Suprapubic skin (tissue), 4 donors: ENCODE results near the gene TEAD2. TPM values are rescaled to one million over a fixed set of nuclear protein-coding genes. Genes with fewer than 3 reads are reported as not detected.

ENCODE experiments used
- DNase-seq, 2 donors: peaks; one replicate each; pipeline ENCODE4 v3.0.0-alpha.2; 2019; ENCODE audit warnings: low spot score in 2 of 2
- H3K27ac ChIP-seq: fragments of 200-600 bp; sonication (generic); one replicate; pipeline ENCODE4 v1.5.1; 2019
- H3K27me3 ChIP-seq: fragments of 200-600 bp; sonication (generic); one replicate; pipeline ENCODE4 v1.5.1; 2019
- H3K36me3 ChIP-seq: fragments of 200-600 bp; sonication (generic); one replicate; pipeline ENCODE4 v1.5.1; 2019
- H3K4me1 ChIP-seq: fragments of 200-600 bp; sonication (generic); one replicate; pipeline ENCODE4 v1.5.1; 2019
- H3K4me3 ChIP-seq: fragments of 200-600 bp; sonication (generic); one replicate; pipeline ENCODE4 v1.5.1; 2019; ENCODE audit warnings: mild to moderate bottlenecking
- H3K9me3 ChIP-seq: fragments of 200-600 bp; sonication (generic); one replicate; pipeline ENCODE4 v1.5.1; 2019
- EP300 ChIP-seq: sonication (generic); formaldehyde crosslinking; IDR thresholded peaks from one replicate; pipeline ENCODE4 v1.6.1; 2017; ENCODE audit warnings: antibody characterized with exemption
- POLR2A ChIP-seq, 2 donors: fragments of 450-650 bp; IDR thresholded peaks; one replicate each; pipeline ENCODE4 v1.6.1; 2017; ENCODE audit warnings: antibody characterized with exemption in 2 of 2, mild to moderate bottlenecking in 2 of 2, moderate library complexity in 2 of 2
- POLR2AphosphoS5 ChIP-seq, 3 donors: sonication (generic); formaldehyde crosslinking; IDR thresholded peaks; one replicate each; pipeline ENCODE4 v1.6.1; 2017; ENCODE audit warnings: antibody characterized with exemption in 3 of 3
- WGBS: methylation state at CpG from one replicate; pipeline ENCODE4 v1.1.5; 2018; 5-methylcytosine and 5-hydroxymethylcytosine counted together
- total RNA-seq, 4 donors: library from RNA; depleted of rRNA; stranded (reverse); fragments of >200 nt; gene quantifications; one replicate each; pipeline ENCODE4 v1.1.0, GENCODE V29; 2016
- TF ChIP-seq, protein P1 (sequence below), 2 donors: fragments of 200-600 bp in 1 of 2; fragments of 450-650 bp in 1 of 2; sonication (generic) in 1 of 2; IDR thresholded peaks; one replicate each; pipeline ENCODE4 v1.5.1; 2016 to 2019; ENCODE audit warnings: antibody characterized with exemption in 2 of 2, mild to moderate bottlenecking in 1 of 2, moderate library complexity in 1 of 2

TEAD2 gene
- total RNA-seq, 4 donors from 2014 or later, result 10.6 to 15.4 (median 13.2) TPM

DNA sequence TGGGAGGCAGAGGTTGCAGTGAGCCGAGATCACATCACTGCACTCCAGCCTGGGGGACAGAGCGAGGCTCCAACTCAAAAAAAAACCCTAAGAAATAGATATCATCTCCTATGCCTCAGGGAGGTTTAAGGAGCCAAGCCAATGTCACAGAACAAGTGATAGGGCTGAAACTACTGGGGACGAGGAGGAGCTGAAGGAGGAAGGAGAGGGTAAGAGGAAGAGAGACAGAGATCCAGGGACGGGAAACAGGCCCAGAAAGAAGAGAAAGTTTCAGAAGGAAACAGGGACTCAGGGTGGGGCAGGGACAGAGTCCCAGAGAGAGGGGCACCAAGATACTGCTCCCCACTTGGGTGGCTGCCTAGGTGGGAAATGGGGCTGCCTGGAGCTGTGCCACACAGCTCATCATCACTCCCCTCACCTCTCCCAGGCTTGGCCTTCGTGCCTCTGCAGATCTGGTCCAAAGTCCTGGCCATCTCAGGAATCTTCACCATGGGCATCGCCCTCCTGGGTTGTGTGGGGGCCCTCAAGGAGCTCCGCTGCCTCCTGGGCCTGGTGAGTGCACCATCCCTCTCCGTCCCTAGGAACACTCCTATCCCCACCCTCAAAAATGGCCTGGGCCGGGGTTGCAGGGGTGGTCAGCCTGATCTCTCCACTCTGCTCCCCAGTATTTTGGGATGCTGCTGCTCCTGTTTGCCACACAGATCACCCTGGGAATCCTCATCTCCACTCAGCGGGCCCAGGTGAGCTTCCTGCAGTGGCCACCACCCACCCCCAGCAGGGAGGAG lies 25.5 kb downstream of the TEAD2 start:
- Histone ChIP-seq H3K27me3 (no peaks in the 10 kb centered on the region), H3K36me3 (peaks cover 9% of the 10 kb centered on the region), H3K4me1 (peaks cover 30% of the 10 kb centered on the region), H3K9me3 (no peaks in the 10 kb centered on the region), H3K27ac (no peak overlapping the region), H3K4me3 (no peak overlapping the region)
- DNase-seq, result peak in 1 of 2 donors; percentile 75
- TF ChIP-seq POLR2A (IDR thresholded peaks at IDR 0.05) (no peak), EP300 (no peak), POLR2AphosphoS5 (IDR thresholded peaks at IDR 0.05) (no peak)
- TF ChIP-seq, protein P1, sequence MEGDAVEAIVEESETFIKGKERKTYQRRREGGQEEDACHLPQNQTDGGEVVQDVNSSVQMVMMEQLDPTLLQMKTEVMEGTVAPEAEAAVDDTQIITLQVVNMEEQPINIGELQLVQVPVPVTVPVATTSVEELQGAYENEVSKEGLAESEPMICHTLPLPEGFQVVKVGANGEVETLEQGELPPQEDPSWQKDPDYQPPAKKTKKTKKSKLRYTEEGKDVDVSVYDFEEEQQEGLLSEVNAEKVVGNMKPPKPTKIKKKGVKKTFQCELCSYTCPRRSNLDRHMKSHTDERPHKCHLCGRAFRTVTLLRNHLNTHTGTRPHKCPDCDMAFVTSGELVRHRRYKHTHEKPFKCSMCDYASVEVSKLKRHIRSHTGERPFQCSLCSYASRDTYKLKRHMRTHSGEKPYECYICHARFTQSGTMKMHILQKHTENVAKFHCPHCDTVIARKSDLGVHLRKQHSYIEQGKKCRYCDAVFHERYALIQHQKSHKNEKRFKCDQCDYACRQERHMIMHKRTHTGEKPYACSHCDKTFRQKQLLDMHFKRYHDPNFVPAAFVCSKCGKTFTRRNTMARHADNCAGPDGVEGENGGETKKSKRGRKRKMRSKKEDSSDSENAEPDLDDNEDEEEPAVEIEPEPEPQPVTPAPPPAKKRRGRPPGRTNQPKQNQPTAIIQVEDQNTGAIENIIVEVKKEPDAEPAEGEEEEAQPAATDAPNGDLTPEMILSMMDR (IDR thresholded peaks at IDR 0.05), result no peak
- WGBS, result 85% methylated on average over 8 of the region's 10 CpGs

GRCh38 chr19:49335784-49336481 lies 26.3 kb downstream of the TEAD2 start:
- Histone ChIP-seq H3K4me3 (peak overlapping the region; percentile 37), H3K27me3 (no peaks in the 10 kb centered on the region), H3K9me3 (no peaks in the 10 kb centered on the region), H3K4me1 (peaks cover 30% of the 10 kb centered on the region), H3K27ac (peak overlapping the region; percentile 23), H3K36me3 (peaks cover 2% of the 10 kb centered on the region)
- TF ChIP-seq EP300, result no peak
- no peak for TF ChIP-seq POLR2AphosphoS5 (IDR thresholded peaks at IDR 0.05)
- TF ChIP-seq, protein P1 (IDR thresholded peaks at IDR 0.05), result no peak
- TF ChIP-seq POLR2A (IDR thresholded peaks at IDR 0.05), result no peak
- WGBS, result 83% methylated on average over 14 of the region's 14 CpGs
- peak in 1 of 2 donors; percentile 38 for DNase-seq

- Histone ChIP-seq H3K9me3 (no peaks in the 10 kb centered on the region), H3K36me3 (no peaks in the 10 kb centered on the region), H3K4me1 (peaks cover 23% of the 10 kb centered on the region), H3K27ac (peak within 1 kb of the TSS; percentile 23), H3K27me3 (no peaks in the 10 kb centered on the region), H3K4me3 (peak within 1 kb of the TSS; percentile 37)
- DNase-seq, result peak in 1 of 2 donors; percentile 74
- WGBS, result 68% methylated on average over 13 of the region's 13 CpGs
- TF ChIP-seq, protein P1 (IDR thresholded peaks at IDR 0.05), result no peak
- TF ChIP-seq POLR2AphosphoS5 (IDR thresholded peaks at IDR 0.05) (no peak), POLR2A (IDR thresholded peaks at IDR 0.05) (no peak), EP300 (no peak)
Measured at GRCh38 chr19:49335071-49335783, 27.0 kb downstream of the TEAD2 start, which contains the start of gene CD37. Gene CD37, plus strand, starts transcription at chr19:49335406. Its CDS starts 135 bp downstream, at chr19:49335541.

DNA sequence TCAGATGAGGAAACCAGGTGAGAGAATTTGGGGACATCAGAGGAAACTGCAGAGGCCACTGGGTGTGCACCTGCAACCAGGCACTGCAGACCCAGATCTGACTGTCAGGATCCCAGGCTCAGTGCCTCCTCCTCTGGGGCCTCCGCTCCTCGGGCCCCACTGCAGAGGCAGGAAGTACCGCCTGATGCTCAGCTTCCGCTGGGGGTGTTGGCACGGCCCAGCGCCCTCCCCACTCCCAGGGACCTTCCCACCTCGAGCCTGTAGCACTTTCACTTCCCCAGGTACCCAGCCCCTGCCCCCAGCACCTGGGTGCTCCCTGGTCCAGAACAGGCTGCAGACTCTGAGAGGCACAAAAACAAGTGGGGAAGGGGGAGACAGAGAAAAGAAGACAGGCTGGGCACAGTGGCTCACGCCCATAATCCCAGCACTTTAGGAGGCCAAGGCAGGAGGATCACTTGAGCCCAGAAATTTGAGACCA lies 28.4 kb downstream of the TEAD2 start:
- DNase-seq, result peak in 1 of 2 donors; percentile 70
- no peak overlapping the region for H3K27ac ChIP-seq

More for the DNA sequence above, 28.4 kb downstream of the TEAD2 start:
- Histone ChIP-seq H3K27me3 (no peaks in the 10 kb centered on the region), H3K9me3 (no peaks in the 10 kb centered on the region), H3K4me1 (peaks cover 9% of the 10 kb centered on the region), H3K36me3 (no peaks in the 10 kb centered on the region), H3K4me3 (no peak overlapping the region)
- TF ChIP-seq, protein P1 (IDR thresholded peaks at IDR 0.05), result no peak
- no peak for TF ChIP-seq EP300
- no peak for TF ChIP-seq POLR2AphosphoS5 (IDR thresholded peaks at IDR 0.05)
- no peak for TF ChIP-seq POLR2A (IDR thresholded peaks at IDR 0.05)
- 48% methylated on average over 6 of the region's 8 CpGs for WGBS
